ENCODE measurements around the gene NFKBIL1.
A peak's percentile ranks its signal among the peaks of the same experiment; 100 is the strongest.
"Not testable (repeated sequence)": the region's sequence is repeated elsewhere in the genome, so short reads cannot be mapped to it uniquely, and the experiment has no call there.

Gene NFKBIL1

GRCh38 chr6:31581434-31582229 lies 34.2 kb downstream of the NFKBIL1 start:
- peak in 3 of 14 donors; percentile 46 to 55 (median 47) for DNase-seq

DNA sequence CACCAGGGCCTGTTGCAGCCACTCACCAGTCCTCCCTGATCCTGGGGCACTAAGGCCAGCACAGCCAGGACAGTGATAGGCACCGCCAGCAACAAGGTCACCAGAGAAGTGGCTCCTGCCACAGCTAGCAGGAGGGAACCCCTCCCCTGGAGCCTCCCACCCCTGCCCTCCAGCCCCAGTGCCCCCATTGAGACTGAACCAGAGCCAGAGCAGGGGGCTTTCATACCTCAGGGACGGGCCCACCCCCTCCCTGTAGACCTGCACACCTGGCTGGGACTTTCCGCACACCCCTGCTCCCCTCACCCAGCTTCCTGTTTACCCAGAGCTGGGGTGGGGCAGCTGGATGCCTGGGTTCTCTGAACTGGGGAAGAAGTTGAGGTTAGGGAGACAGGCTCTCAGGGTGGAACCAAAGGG lies 34.8 kb downstream of the NFKBIL1 start, which contains the start of gene LTB:
Gene LTB (minus strand): TSS at position 195 of the 414 bp plus-strand sequence. CDS start 7 bp downstream, at position 188.
- DNase-seq, result no peak

GRCh38 chr6:31585491-31585890 lies 38.1 kb downstream of the NFKBIL1 start:
- no peak for DNase-seq

DNA sequence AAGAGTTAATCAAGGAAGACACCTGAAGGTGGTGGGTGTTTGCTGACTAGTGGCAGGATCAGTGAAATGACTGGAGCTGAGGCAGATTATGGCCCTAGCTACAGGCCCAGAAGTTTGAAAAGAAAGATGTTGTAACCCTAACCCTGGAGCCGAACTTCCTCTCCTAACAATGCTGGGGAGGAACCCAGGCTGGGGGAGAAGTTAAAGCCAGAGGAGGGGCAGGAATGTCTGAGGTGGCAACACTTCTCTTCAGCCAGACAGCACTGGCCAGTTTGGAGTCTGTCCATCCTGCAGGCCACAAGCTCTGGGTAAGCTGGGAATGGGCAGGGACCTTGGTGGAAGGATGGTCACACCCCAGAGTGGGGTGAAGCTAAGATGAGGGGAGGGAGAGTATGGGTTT lies 38.6 kb downstream of the NFKBIL1 start, which contains the start of gene LST1:
Gene LST1 (plus strand): TSS at position 270 of the 400 bp plus-strand sequence. CDS start 1,023 bp downstream, outside the sequence.
- peak in 5 of 14 donors; percentile 9 to 42 (median 28) for DNase-seq

GRCh38 chr6:31586599-31587281 lies 39.3 kb downstream of the NFKBIL1 start:
- peak in 7 of 14 donors; percentile 15 to 62 (median 40) for DNase-seq

DNA sequence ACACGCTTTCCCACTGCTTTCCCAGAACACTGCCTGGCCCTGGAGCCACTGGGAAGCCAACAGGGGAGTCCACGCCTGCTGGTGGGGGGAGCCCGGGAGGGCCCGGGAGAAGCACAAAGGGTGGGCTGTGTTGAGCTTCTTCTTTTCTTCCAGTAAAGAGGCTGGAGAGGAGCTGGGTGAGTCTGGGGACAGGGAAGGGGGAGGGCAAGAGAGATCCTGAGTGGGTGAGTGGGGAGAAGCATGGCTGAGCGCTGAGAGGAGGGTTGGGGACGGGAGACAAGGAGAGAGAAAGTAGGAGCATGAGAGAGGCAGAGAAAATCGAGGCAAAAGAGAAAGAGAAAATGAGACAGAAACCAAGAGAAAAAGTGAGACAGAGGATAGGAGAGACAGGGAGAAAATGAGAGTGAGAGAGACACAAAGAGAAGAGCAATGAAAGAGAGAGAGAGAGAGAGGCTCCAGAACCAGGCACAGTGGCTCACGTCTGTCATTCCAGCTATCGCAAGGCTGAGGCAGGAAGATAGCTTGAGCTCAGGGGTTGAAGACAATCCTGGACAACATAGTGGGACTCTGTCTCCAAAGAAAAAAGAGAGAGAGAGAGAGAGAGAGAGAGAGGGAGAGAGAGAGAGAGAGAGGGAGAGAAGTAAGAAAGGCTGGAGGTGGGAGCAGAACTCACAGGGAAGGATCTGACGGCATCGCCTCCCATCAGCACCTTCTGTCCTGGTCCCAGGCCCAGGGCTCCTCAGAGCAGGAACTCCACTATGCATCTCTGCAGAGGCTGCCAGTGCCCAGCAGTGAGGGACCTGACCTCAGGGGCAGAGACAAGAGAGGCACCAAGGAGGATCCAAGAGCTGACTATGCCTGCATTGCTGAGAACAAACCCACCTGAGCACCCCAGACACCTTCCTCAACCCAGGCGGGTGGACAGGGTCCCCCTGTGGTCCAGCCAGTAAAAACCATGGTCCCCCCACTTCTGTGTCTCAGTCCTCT lies 40.7 kb downstream of the NFKBIL1 start:
- peak in 1 of 14 donors; percentile 59 for DNase-seq

GRCh38 chr6:31588871-31589650 lies 41.7 kb downstream of the NFKBIL1 start:
- DNase-seq, result no peak

- DNase-seq, result not testable (repeated sequence)
Observed at GRCh38 chr6:31590691-31591090, 43.3 kb downstream of the NFKBIL1 start.

- DNase-seq, result no peak
Observed at GRCh38 chr6:31592396-31592771, 45.0 kb downstream of the NFKBIL1 start.

- DNase-seq, result no peak
Observed at GRCh38 chr6:31597006-31597405, 49.6 kb downstream of the NFKBIL1 start.

DNA sequence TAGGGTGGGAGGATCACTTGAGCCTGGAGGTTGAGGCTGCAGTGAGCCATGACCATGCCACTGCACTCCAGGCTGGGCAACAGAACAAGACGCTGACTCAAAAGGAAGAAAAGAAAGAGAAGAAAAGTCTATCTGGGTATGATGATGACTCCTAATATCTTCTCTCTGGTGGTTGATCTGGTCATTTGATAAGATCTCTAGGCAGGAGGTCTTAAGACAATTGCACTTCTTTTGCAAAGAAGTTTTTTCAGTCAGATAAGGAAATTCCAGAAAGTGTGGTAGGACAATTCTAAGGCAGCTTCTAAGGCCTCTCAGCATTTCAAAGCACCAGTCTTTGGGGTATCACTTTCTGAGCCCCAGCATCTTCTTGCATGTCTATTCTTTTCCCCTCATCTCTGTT lies 59.9 kb downstream of the NFKBIL1 start:
- DNase-seq, result no peak
